SU-DHL-6 (cell line): ENCODE measurements around the gene PGA4.
"Not testable (repeated sequence)": the region's sequence is repeated elsewhere in the genome, so short reads cannot be mapped to it uniquely, and the experiment has no call there.

Source experiments
- H2AFZ ChIP-seq: fragments of 200-600 bp; sonication (generic); 2 replicates; pipeline ENCODE4 v1.6.1; 2014; ENCODE audit warnings: low read depth, mild to moderate bottlenecking, moderate library complexity, mixed read lengths, antibody characterized with exemption, low read length; ENCODE audit not compliant: severe bottlenecking
- H3F3A ChIP-seq: fragments of 200-600 bp; shearing (Covaris generic); 2 replicates; pipeline ENCODE4 v1.6.0; 2016; ENCODE audit warnings: antibody characterized with exemption, mild to moderate bottlenecking; ENCODE audit not compliant: insufficient read depth
- H3K27ac ChIP-seq: fragments of 200-600 bp; sonication (generic); 2 replicates; pipeline ENCODE4 v1.5.1; 2016; ENCODE audit warnings: low read depth, mild to moderate bottlenecking, low read length, moderate library complexity, mixed read lengths
- H3K27me3 ChIP-seq: fragments of 200-600 bp; sonication (generic), shearing (Covaris generic); 2 replicates; pipeline ENCODE4 v1.6.0; 2014; ENCODE audit warnings: mild to moderate bottlenecking, low read length
- H3K36me3 ChIP-seq: fragments of 200-600 bp; sonication (generic); 2 replicates; pipeline ENCODE4 v1.6.1; 2014; ENCODE audit warnings: mild to moderate bottlenecking, low read length, mixed read lengths
- H3K4me2 ChIP-seq: fragments of 300-600, 200-600 bp; shearing (Covaris generic), sonication (generic); 2 replicates; pipeline ENCODE4 v1.6.0; 2014; ENCODE audit warnings: low read length, low read depth, mild to moderate bottlenecking; ENCODE audit not compliant: poor library complexity, severe bottlenecking
- H3K4me3 ChIP-seq: fragments of 200-600 bp; sonication (generic); 2 replicates; pipeline ENCODE4 v1.5.1; 2014; ENCODE audit warnings: antibody characterized with exemption, low read length, mild to moderate bottlenecking, mixed read lengths; ENCODE audit not compliant: insufficient read depth, poor library complexity, severe bottlenecking
- H3K79me2 ChIP-seq: fragments of 200-600 bp; sonication (generic); 2 replicates; pipeline ENCODE4 v1.6.1; 2014; ENCODE audit warnings: mild to moderate bottlenecking, low read length, moderate library complexity; ENCODE audit not compliant: insufficient read depth
- H3K9ac ChIP-seq: fragments of 200-600 bp; sonication (generic); 2 replicates; pipeline ENCODE4 v1.7.0; 2014; ENCODE audit warnings: mild to moderate bottlenecking, low read length
- H3K9me2 ChIP-seq: fragments of 200-600 bp; sonication (generic); replicated peaks from 2 replicates; pipeline ENCODE4 v1.6.1; 2014; ENCODE audit warnings: low read length; ENCODE audit not compliant: insufficient read depth
- H3K9me3 ChIP-seq: fragments of 200-600 bp; sonication (generic); 2 replicates; pipeline ENCODE4 v1.6.1; 2014; ENCODE audit warnings: low read length, mixed read lengths; ENCODE audit not compliant: insufficient read depth
- H4K20me1 ChIP-seq: fragments of 200-600 bp; sonication (generic); 2 replicates; pipeline ENCODE4 v1.6.1; 2014; ENCODE audit warnings: low read depth, mild to moderate bottlenecking, antibody characterized with exemption, low read length, moderate library complexity, mixed read lengths

The PGA4 gene

GRCh38 chr11:61229458-61229857 lies 7.3 kb downstream of the PGA4 start:
- H3K27ac ChIP-seq, H3K4me2 ChIP-seq, H3K4me3 ChIP-seq, H3K9me3 ChIP-seq, H3K36me3 ChIP-seq, H3F3A ChIP-seq, H2AFZ ChIP-seq, H4K20me1 ChIP-seq, H3K9me2 ChIP-seq, H3K9ac ChIP-seq, H3K79me2 ChIP-seq, H3K27me3 ChIP-seq: not testable (repeated sequence)

- not testable (repeated sequence) for H3K9me3 ChIP-seq, H3K9me2 ChIP-seq, H3K36me3 ChIP-seq, H3F3A ChIP-seq, H3K27ac ChIP-seq, H3K79me2 ChIP-seq, H3K27me3 ChIP-seq, H3K4me2 ChIP-seq, H3K9ac ChIP-seq, H3K4me3 ChIP-seq, H2AFZ ChIP-seq, H4K20me1 ChIP-seq
Observed at GRCh38 chr11:61231033-61231432, 8.9 kb downstream of the PGA4 start.

GRCh38 chr11:61231585-61231984 lies 9.4 kb downstream of the PGA4 start:
- H3K9ac ChIP-seq, H3K79me2 ChIP-seq, H3K9me2 ChIP-seq, H3K36me3 ChIP-seq, H3K27ac ChIP-seq, H3K9me3 ChIP-seq, H3F3A ChIP-seq, H3K27me3 ChIP-seq, H2AFZ ChIP-seq, H4K20me1 ChIP-seq, H3K4me3 ChIP-seq, H3K4me2 ChIP-seq: not testable (repeated sequence)

- not testable (repeated sequence) for H3K4me3 ChIP-seq, H3K9me2 ChIP-seq, H3K36me3 ChIP-seq, H3K27ac ChIP-seq, H3K9ac ChIP-seq, H4K20me1 ChIP-seq, H3K27me3 ChIP-seq, H3K9me3 ChIP-seq, H3F3A ChIP-seq, H3K4me2 ChIP-seq, H3K79me2 ChIP-seq, H2AFZ ChIP-seq
Observed at GRCh38 chr11:61232548-61233145, 10.5 kb downstream of the PGA4 start.

GRCh38 chr11:61237130-61237529 lies 15.0 kb downstream of the PGA4 start:
- H3K79me2 ChIP-seq, H3K9me2 ChIP-seq, H3K27me3 ChIP-seq, H3K9me3 ChIP-seq, H3K9ac ChIP-seq, H4K20me1 ChIP-seq, H2AFZ ChIP-seq, H3K4me3 ChIP-seq, H3K27ac ChIP-seq, H3F3A ChIP-seq, H3K36me3 ChIP-seq, H3K4me2 ChIP-seq: not testable (repeated sequence)

GRCh38 chr11:61240288-61240687 lies 18.1 kb downstream of the PGA4 start:
- not testable (repeated sequence) for H3K27me3 ChIP-seq, H3K9me3 ChIP-seq, H2AFZ ChIP-seq, H3K27ac ChIP-seq, H3K4me2 ChIP-seq, H3K4me3 ChIP-seq, H3K36me3 ChIP-seq, H3K9ac ChIP-seq, H3K79me2 ChIP-seq, H4K20me1 ChIP-seq, H3F3A ChIP-seq, H3K9me2 ChIP-seq

- H4K20me1 ChIP-seq, H3F3A ChIP-seq, H3K9me2 ChIP-seq, H3K27ac ChIP-seq, H3K27me3 ChIP-seq, H3K79me2 ChIP-seq, H3K4me2 ChIP-seq, H3K4me3 ChIP-seq, H3K36me3 ChIP-seq, H2AFZ ChIP-seq, H3K9ac ChIP-seq, H3K9me3 ChIP-seq: not testable (repeated sequence)
Observed at GRCh38 chr11:61240875-61241274, 18.7 kb downstream of the PGA4 start, which contains the start of gene PGA5. PGA5 (plus strand) TSS chr11:61241175; CDS start chr11:61241227, 52 bp downstream.

- not testable (repeated sequence) for H3K9ac ChIP-seq, H3K4me3 ChIP-seq, H3K36me3 ChIP-seq, H3K9me2 ChIP-seq, H3K9me3 ChIP-seq, H3K27ac ChIP-seq, H3K4me2 ChIP-seq, H3F3A ChIP-seq, H2AFZ ChIP-seq, H4K20me1 ChIP-seq, H3K27me3 ChIP-seq, H3K79me2 ChIP-seq
Observed at GRCh38 chr11:61241526-61241925, 19.4 kb downstream of the PGA4 start.
